ENCODE results near the gene GTF2A1. TPM values are rescaled to one million over a fixed set of nuclear protein-coding genes. Genes with fewer than 3 reads are reported as not detected.

GTF2A1 gene
- total and polyA plus RNA-seq, 2 donors (not counting 3 experiments of a cell fraction or from before 2014, with no cell fraction given): 11.1 to 33.4 TPM

DNA sequence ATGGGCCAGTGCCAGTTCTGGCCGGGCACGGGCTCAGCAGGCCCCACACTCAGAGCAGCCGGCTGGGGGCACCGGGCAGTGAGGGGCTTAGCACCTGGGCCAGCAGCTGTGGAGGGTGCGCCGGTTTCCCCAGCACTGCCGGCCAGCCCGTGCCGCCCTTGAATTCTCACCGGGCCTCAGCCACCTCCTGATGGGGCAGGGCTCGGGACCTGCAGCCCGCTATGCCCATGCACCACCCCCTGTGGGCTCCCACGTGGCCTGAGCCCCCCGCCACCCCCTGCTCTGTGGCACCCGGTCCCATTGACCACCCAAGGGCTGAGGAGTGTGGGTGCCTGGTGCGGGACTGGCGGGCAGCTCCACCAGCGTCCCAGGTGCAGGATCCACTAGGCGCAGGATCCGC is 15.4 kb upstream of the GTF2A1 start:
- dilution Hi-C loops (cut with MboI; ENCODE audit: extremely low pct_ligation_motif_present, low sequenced_read_pairs): no loop called here
- CTCF ChIA-PET: no interaction called here
- Histone ChIP-seq H3K79me2 (ENCODE audit: control insufficient read depth, insufficient read depth, low read length) (no peaks in the 10 kb centered on the region), H2AFZ (ENCODE audit: low read depth, low read length) (no peak overlapping the region), H3K9me1 (replicated peaks; ENCODE audit: control insufficient read depth, extremely low read depth, insufficient read depth, low read length) (no peaks in the 10 kb centered on the region), H3K4me3 (replicated peaks in 1 of 3; ENCODE audit: insufficient read depth in 1 of 3, low read depth in 1 of 3, low read length in 3 of 3) (no peak overlapping the region), H3K9ac (replicated peaks; ENCODE audit: extremely low read depth, insufficient read depth, low read length) (no peak overlapping the region), H3K27me3 (ENCODE audit: control insufficient read depth in 2 of 2, insufficient read depth in 2 of 2, low read length in 2 of 2) (no peaks in the 10 kb centered on the region), H3K27ac (ENCODE audit: insufficient read depth, low read depth, low read length) (no peak overlapping the region), H4K20me1 (replicated peaks; ENCODE audit: control insufficient read depth, extremely low read depth, insufficient read depth, low read length) (no peaks in the 10 kb centered on the region), H3K4me1 (ENCODE audit: control insufficient read depth, extremely low read depth, insufficient read depth, low read length) (no peaks in the 10 kb centered on the region), H3K4me2 (ENCODE audit: insufficient read depth, low read length) (no peak overlapping the region), H3K36me3 (ENCODE audit: control insufficient read depth in 2 of 2, extremely low read depth in 1 of 2, insufficient read depth in 2 of 2, low read length in 2 of 2) (no peaks in the 10 kb centered on the region), H3K9me3 (replicated peaks; ENCODE audit: control insufficient read depth, insufficient read depth, low read length) (no peaks in the 10 kb centered on the region)
- POLR2A ChIA-PET: no interaction called here
- DNase-seq (ENCODE audit: low read depth, low spot score) (no peak), FAIRE-seq (no peak)
- TF ChIP-seq, protein P1, sequence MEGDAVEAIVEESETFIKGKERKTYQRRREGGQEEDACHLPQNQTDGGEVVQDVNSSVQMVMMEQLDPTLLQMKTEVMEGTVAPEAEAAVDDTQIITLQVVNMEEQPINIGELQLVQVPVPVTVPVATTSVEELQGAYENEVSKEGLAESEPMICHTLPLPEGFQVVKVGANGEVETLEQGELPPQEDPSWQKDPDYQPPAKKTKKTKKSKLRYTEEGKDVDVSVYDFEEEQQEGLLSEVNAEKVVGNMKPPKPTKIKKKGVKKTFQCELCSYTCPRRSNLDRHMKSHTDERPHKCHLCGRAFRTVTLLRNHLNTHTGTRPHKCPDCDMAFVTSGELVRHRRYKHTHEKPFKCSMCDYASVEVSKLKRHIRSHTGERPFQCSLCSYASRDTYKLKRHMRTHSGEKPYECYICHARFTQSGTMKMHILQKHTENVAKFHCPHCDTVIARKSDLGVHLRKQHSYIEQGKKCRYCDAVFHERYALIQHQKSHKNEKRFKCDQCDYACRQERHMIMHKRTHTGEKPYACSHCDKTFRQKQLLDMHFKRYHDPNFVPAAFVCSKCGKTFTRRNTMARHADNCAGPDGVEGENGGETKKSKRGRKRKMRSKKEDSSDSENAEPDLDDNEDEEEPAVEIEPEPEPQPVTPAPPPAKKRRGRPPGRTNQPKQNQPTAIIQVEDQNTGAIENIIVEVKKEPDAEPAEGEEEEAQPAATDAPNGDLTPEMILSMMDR (IDR thresholded peaks at IDR 0.05; ENCODE audit: extremely low read depth in 1 of 2, insufficient read depth in 1 of 2, low read depth in 1 of 2, low read length in 2 of 2): no peak
- TF ChIP-seq EZH2 (IDR thresholded peaks at IDR 0.05; ENCODE audit: borderline replicate concordance, low read depth, low read length, severe bottlenecking): no peak
- no peak for TF ChIP-seq FOS (IDR thresholded peaks at IDR 0.05; ENCODE audit: borderline replicate concordance, insufficient read depth, low read length)
- TF ChIP-seq, protein P2, sequence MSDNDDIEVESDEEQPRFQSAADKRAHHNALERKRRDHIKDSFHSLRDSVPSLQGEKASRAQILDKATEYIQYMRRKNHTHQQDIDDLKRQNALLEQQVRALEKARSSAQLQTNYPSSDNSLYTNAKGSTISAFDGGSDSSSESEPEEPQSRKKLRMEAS (IDR thresholded peaks at IDR 0.05; ENCODE audit: insufficient read depth, insufficient read length): no peak
- no peak for TF ChIP-seq JUN (IDR thresholded peaks at IDR 0.05; ENCODE audit: borderline replicate concordance, insufficient read depth, insufficient read length, low read depth)
- TF ChIP-seq POLR2A (IDR thresholded peaks at IDR 0.05; ENCODE audit: low read depth, low read length): no peak
- TF ChIP-seq MYC (IDR thresholded peaks at IDR 0.05; ENCODE audit: low read depth, low read length): no peak
- TF ChIP-seq GATA2 (IDR thresholded peaks at IDR 0.05; ENCODE audit: insufficient read depth, insufficient read length, low read depth, low read length): no peak
- TF ChIP-seq POLR2AphosphoS5 (IDR thresholded peaks at IDR 0.05; ENCODE audit: insufficient read depth, low read depth, low read length): no peak
- intact Hi-C loops (cut with micrococcal nuclease): no loop called here
- no TSS peak for BruUV-seq (replicated peaks)
